ENCODE data around the gene PYROXD2.
A peak's percentile ranks its signal among the peaks of the same experiment; 100 is the strongest.
"Not testable (repeated sequence)": the region's sequence is repeated elsewhere in the genome, so short reads cannot be mapped to it uniquely, and the experiment has no call there.

The PYROXD2 gene

GRCh38 chr10:98389398-98389797, 25.6 kb downstream of the PYROXD2 start:
- no peak for DNase-seq

GRCh38 chr10:98388101-98388655, 26.8 kb downstream of the PYROXD2 start:
- peak; percentile 26 for DNase-seq

- DNase-seq: no peak
These were observed 30.4 kb downstream of the PYROXD2 start for GRCh38 chr10:98384531-98385133.

- no peak for DNase-seq
These were observed 31.1 kb downstream of the PYROXD2 start for GRCh38 chr10:98383869-98384268.

GRCh38 chr10:98383134-98383667, 31.8 kb downstream of the PYROXD2 start:
- DNase-seq: not testable (repeated sequence)

GRCh38 chr10:98382691-98383101, 32.3 kb downstream of the PYROXD2 start:
- no peak for DNase-seq

- peak; percentile 27 for DNase-seq
These were observed 34.3 kb downstream of the PYROXD2 start for GRCh38 chr10:98380493-98381339.

- DNase-seq: no peak
These were observed 36.3 kb downstream of the PYROXD2 start for GRCh38 chr10:98378722-98379121.

GRCh38 chr10:98377536-98377935, 37.4 kb downstream of the PYROXD2 start:
- no peak for DNase-seq

- DNase-seq: no peak
These were observed 38.0 kb downstream of the PYROXD2 start for GRCh38 chr10:98377001-98377400.

- DNase-seq: no peak
These were observed 38.5 kb downstream of the PYROXD2 start for GRCh38 chr10:98376485-98376884.

GRCh38 chr10:98374217-98374985, 40.6 kb downstream of the PYROXD2 start:
- no peak for DNase-seq

GRCh38 chr10:98373260-98374040, 41.5 kb downstream of the PYROXD2 start:
- DNase-seq: no peak

- DNase-seq: no peak
These were observed 43.9 kb downstream of the PYROXD2 start for GRCh38 chr10:98370831-98371820.

- no peak for DNase-seq
These were observed 45.2 kb downstream of the PYROXD2 start for GRCh38 chr10:98369801-98370200.

- no peak for DNase-seq
These were observed 46.3 kb downstream of the PYROXD2 start for GRCh38 chr10:98368644-98369043.

GRCh38 chr10:98367604-98368451, 47.2 kb downstream of the PYROXD2 start:
- DNase-seq: no peak

- DNase-seq: no peak
These were observed 48.9 kb downstream of the PYROXD2 start for GRCh38 chr10:98366062-98366530.

GRCh38 chr10:98365406-98366061, 49.4 kb downstream of the PYROXD2 start:
- DNase-seq: no peak
